GM12878 (cell line): ENCODE measurements around the gene TAC3. TPM values are rescaled to one million over a fixed set of nuclear protein-coding genes. Genes with fewer than 3 reads are reported as not detected.

ENCODE experiments used
- CBFB ChIP-seq: IDR thresholded peaks from 2 replicates; pipeline ENCODE4 v1.6.1; 2016; ENCODE audit warnings: antibody characterized with exemption, low read depth
- CBX5 ChIP-seq: sonication (generic); IDR thresholded peaks from 2 replicates; pipeline ENCODE4 v1.6.1; 2016; ENCODE audit warnings: low read depth, moderate library complexity, mild to moderate bottlenecking, inconsistent platforms
- CHD1 ChIP-seq: IDR thresholded peaks from 2 replicates; pipeline ENCODE4 v1.6.1; 2012; ENCODE audit warnings: low read depth, low read length, improper control_type of control experiment
- FOXK2 ChIP-seq: fragments of 450-650 bp; IDR thresholded peaks from 2 replicates; pipeline ENCODE4 v1.6.1; 2017; ENCODE audit warnings: mild to moderate bottlenecking, moderate library complexity
- FOXM1 ChIP-seq: IDR thresholded peaks from 2 replicates; pipeline ENCODE4 v1.6.1; 2012; ENCODE audit warnings: low read depth, mild to moderate bottlenecking, inconsistent platforms, low read length, moderate library complexity
- JUNB ChIP-seq: IDR thresholded peaks from 2 replicates; pipeline ENCODE4 v1.6.1; 2016; ENCODE audit warnings: antibody characterized with exemption, mild to moderate bottlenecking
- KAT2A ChIP-seq: conservative IDR thresholded peaks from 2 replicates; pipeline ENCODE4 v1.6.1; 2011; ENCODE audit warnings: low read depth, low read length; ENCODE audit not compliant: control insufficient read depth
- LARP7 ChIP-seq: fragments of 450-650 bp; IDR thresholded peaks from 2 replicates; pipeline ENCODE4 v1.6.1; 2017; ENCODE audit warnings: mild to moderate bottlenecking
- MTA3 ChIP-seq: IDR thresholded peaks from 2 replicates; pipeline ENCODE4 v1.6.1; 2012; ENCODE audit warnings: low read length, inconsistent platforms, borderline replicate concordance
- NBN ChIP-seq: fragments of 450-650 bp; IDR thresholded peaks from 2 replicates; pipeline ENCODE4 v1.6.1; 2016
- PAX5 ChIP-seq: IDR thresholded peaks from 2 replicates; pipeline ENCODE4 v1.6.1; 2011; ENCODE audit warnings: low read depth, low read length, borderline replicate concordance
- PML ChIP-seq: IDR thresholded peaks from 2 replicates; pipeline ENCODE4 v1.6.1; 2012; ENCODE audit warnings: low read length, inconsistent platforms
- POLR2AphosphoS5 ChIP-seq: IDR thresholded peaks from 2 replicates; pipeline ENCODE4 v1.6.1; 2011; ENCODE audit warnings: mild to moderate bottlenecking, low read length, inconsistent platforms
- SMARCA5 ChIP-seq: fragments of 450-650 bp; IDR thresholded peaks from 2 replicates; pipeline ENCODE4 v1.6.1; 2017; ENCODE audit warnings: mild to moderate bottlenecking
- SREBF2 ChIP-seq: IDR thresholded peaks from 2 replicates; pipeline ENCODE4 v1.6.1; 2012; ENCODE audit warnings: mild to moderate bottlenecking, low read length
- STAT3 ChIP-seq: IDR thresholded peaks from 2 replicates; pipeline ENCODE4 v1.6.1; 2011; ENCODE audit warnings: low read depth, low read length, improper control_type of control experiment
- ZBED1 ChIP-seq: IDR thresholded peaks from 2 replicates; pipeline ENCODE4 v1.6.1; 2016; ENCODE audit warnings: borderline replicate concordance
- ZNF207 ChIP-seq: fragments of 450-650 bp; IDR thresholded peaks from 2 replicates; pipeline ENCODE4 v1.6.1; 2014; ENCODE audit warnings: antibody characterized with exemption, mild to moderate bottlenecking, borderline replicate concordance
- ZZZ3 ChIP-seq: IDR thresholded peaks from 2 replicates; pipeline ENCODE4 v1.6.1; 2011; ENCODE audit warnings: low read depth; ENCODE audit not compliant: control insufficient read depth, insufficient read length
- polyA plus RNA-seq, 11 experiments: library from polyadenylated mRNA; depleted of rRNA in 4 of 11; unstranded in 6 of 11; stranded (reverse) in 5 of 11; fragments of >200 nt; fragmentation: Nextera tagmentation in 4 of 11; fragmentation: Illumina TruSeq in 1 of 11; extraction: Ambion mirVana in 4 of 11; extraction: Trizol in 1 of 11; gene quantifications; 1 replicate in 1 of 11; 2 replicates in 10 of 11; pipeline versions ENCODE4 v1.2.1 to v1.2.3, GENCODE V29; 2011 to 2016; ENCODE audit warnings: inconsistent platforms in 2 of 11, missing spikeins in 2 of 11, low read depth in 1 of 11
- total RNA-seq, 4 experiments: library from RNA; depleted of rRNA in 3 of 4; stranded (reverse); fragments of >200 nt in 3 of 4; fragmentation: Illumina TruSeq in 1 of 4; extraction: Trizol in 1 of 4; gene quantifications; 2 replicates each; pipeline versions ENCODE4 v1.2.1 to v1.2.3, GENCODE V29; 2013 to 2021
- TF ChIP-seq, protein P1 (sequence below): fragments of 450-650 bp; IDR thresholded peaks from 2 replicates; pipeline ENCODE4 v1.6.1; 2017; ENCODE audit warnings: low read depth, mild to moderate bottlenecking, moderate library complexity
- TF ChIP-seq, protein P2 (sequence below): fragments of 450-650 bp; IDR thresholded peaks from 2 replicates; pipeline ENCODE4 v1.6.1; 2016; ENCODE audit warnings: mild to moderate bottlenecking
- TF ChIP-seq, protein P3 (sequence below): fragments of 450-650 bp; IDR thresholded peaks from 2 replicates; pipeline ENCODE4 v1.6.1; 2017; ENCODE audit warnings: antibody characterized with exemption, mild to moderate bottlenecking, moderate library complexity
- TF ChIP-seq, protein P4 (sequence below): IDR thresholded peaks from 2 replicates; pipeline ENCODE4 v1.6.1; 2012; ENCODE audit warnings: mild to moderate bottlenecking, low read depth, low read length
- TF ChIP-seq, protein P5 (sequence below): IDR thresholded peaks from 2 replicates; pipeline ENCODE4 v1.6.1; 2011; ENCODE audit warnings: low read depth, mild to moderate bottlenecking, low read length, moderate library complexity, borderline replicate concordance; ENCODE audit errors: extremely low read depth

The TAC3 gene
- total and polyA plus RNA-seq, 10 of the 15 experiments (the other 5 are each of a cell fraction or from before 2014, with no cell fraction given), result 0.11 to 0.18 (median 0.13) TPM; not detected in 7

DNA sequence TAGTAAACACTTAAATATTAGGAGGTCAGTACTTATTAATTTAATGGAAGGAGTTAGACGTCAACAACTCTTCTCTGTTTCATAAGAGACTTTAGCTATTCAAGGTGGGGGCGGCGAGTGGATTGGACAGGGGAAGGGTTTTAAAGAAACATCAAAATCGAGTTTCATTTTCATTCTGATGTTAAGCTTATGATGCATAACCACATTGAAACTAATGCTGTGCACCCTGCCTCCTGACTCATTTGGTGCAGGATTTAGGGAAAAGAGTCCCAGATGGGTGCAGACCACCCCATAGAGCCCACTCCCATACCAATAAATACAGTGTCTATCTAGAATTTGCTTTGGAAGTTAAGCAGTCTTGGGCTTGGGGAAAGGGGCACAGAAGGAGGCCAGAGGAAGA lies 17.3 kb downstream of the TAC3 start (continued):
- peak; percentile 57; the same call in 1 of the 2 replicates for TF ChIP-seq NBN
- no peak for TF ChIP-seq ZNF207
- no peak for TF ChIP-seq FOXK2
- TF ChIP-seq STAT3, result no peak
- TF ChIP-seq, protein P1, sequence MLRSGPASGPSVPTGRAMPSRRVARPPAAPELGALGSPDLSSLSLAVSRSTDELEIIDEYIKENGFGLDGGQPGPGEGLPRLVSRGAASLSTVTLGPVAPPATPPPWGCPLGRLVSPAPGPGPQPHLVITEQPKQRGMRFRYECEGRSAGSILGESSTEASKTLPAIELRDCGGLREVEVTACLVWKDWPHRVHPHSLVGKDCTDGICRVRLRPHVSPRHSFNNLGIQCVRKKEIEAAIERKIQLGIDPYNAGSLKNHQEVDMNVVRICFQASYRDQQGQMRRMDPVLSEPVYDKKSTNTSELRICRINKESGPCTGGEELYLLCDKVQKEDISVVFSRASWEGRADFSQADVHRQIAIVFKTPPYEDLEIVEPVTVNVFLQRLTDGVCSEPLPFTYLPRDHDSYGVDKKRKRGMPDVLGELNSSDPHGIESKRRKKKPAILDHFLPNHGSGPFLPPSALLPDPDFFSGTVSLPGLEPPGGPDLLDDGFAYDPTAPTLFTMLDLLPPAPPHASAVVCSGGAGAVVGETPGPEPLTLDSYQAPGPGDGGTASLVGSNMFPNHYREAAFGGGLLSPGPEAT, result peak; percentile 69; the same call in 1 of the 2 replicates
- TF ChIP-seq PAX5, result peak; percentile 60; the same call in 1 of the 2 replicates
- TF ChIP-seq ZBED1, result no peak
- TF ChIP-seq MTA3, result no peak
- TF ChIP-seq JUNB, result peak; percentile 85
- TF ChIP-seq CBFB, result no peak
- TF ChIP-seq SMARCA5, result no peak
- no peak for TF ChIP-seq CBX5
- TF ChIP-seq POLR2AphosphoS5, result no peak
- no peak for TF ChIP-seq ZZZ3
- TF ChIP-seq PML, result no peak
- TF ChIP-seq, protein P2, sequence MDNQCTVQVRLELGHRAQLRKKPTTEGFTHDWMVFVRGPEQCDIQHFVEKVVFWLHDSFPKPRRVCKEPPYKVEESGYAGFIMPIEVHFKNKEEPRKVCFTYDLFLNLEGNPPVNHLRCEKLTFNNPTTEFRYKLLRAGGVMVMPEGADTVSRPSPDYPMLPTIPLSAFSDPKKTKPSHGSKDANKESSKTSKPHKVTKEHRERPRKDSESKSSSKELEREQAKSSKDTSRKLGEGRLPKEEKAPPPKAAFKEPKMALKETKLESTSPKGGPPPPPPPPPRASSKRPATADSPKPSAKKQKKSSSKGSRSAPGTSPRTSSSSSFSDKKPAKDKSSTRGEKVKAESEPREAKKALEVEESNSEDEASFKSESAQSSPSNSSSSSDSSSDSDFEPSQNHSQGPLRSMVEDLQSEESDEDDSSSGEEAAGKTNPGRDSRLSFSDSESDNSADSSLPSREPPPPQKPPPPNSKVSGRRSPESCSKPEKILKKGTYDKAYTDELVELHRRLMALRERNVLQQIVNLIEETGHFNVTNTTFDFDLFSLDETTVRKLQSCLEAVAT, result 0 out of 2 replicates have a peak, but pooled peaks have one; percentile 29
- TF ChIP-seq, protein P3, sequence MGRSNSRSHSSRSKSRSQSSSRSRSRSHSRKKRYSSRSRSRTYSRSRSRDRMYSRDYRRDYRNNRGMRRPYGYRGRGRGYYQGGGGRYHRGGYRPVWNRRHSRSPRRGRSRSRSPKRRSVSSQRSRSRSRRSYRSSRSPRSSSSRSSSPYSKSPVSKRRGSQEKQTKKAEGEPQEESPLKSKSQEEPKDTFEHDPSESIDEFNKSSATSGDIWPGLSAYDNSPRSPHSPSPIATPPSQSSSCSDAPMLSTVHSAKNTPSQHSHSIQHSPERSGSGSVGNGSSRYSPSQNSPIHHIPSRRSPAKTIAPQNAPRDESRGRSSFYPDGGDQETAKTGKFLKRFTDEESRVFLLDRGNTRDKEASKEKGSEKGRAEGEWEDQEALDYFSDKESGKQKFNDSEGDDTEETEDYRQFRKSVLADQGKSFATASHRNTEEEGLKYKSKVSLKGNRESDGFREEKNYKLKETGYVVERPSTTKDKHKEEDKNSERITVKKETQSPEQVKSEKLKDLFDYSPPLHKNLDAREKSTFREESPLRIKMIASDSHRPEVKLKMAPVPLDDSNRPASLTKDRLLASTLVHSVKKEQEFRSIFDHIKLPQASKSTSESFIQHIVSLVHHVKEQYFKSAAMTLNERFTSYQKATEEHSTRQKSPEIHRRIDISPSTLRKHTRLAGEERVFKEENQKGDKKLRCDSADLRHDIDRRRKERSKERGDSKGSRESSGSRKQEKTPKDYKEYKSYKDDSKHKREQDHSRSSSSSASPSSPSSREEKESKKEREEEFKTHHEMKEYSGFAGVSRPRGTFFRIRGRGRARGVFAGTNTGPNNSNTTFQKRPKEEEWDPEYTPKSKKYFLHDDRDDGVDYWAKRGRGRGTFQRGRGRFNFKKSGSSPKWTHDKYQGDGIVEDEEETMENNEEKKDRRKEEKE, result no peak
- TF ChIP-seq, protein P4, sequence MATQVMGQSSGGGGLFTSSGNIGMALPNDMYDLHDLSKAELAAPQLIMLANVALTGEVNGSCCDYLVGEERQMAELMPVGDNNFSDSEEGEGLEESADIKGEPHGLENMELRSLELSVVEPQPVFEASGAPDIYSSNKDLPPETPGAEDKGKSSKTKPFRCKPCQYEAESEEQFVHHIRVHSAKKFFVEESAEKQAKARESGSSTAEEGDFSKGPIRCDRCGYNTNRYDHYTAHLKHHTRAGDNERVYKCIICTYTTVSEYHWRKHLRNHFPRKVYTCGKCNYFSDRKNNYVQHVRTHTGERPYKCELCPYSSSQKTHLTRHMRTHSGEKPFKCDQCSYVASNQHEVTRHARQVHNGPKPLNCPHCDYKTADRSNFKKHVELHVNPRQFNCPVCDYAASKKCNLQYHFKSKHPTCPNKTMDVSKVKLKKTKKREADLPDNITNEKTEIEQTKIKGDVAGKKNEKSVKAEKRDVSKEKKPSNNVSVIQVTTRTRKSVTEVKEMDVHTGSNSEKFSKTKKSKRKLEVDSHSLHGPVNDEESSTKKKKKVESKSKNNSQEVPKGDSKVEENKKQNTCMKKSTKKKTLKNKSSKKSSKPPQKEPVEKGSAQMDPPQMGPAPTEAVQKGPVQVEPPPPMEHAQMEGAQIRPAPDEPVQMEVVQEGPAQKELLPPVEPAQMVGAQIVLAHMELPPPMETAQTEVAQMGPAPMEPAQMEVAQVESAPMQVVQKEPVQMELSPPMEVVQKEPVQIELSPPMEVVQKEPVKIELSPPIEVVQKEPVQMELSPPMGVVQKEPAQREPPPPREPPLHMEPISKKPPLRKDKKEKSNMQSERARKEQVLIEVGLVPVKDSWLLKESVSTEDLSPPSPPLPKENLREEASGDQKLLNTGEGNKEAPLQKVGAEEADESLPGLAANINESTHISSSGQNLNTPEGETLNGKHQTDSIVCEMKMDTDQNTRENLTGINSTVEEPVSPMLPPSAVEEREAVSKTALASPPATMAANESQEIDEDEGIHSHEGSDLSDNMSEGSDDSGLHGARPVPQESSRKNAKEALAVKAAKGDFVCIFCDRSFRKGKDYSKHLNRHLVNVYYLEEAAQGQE, result no peak
- TF ChIP-seq LARP7, result no peak
- TF ChIP-seq, protein P5, sequence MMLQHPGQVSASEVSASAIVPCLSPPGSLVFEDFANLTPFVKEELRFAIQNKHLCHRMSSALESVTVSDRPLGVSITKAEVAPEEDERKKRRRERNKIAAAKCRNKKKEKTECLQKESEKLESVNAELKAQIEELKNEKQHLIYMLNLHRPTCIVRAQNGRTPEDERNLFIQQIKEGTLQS, result no peak
- TF ChIP-seq FOXM1, result no peak
- no peak for TF ChIP-seq SREBF2
- TF ChIP-seq KAT2A, result no peak
- no peak for TF ChIP-seq CHD1
